Measurements from ENCODE around the gene ULK4.

Gene ULK4

GRCh38 chr3:41241800-41242571 lies 719.9 kb downstream of the ULK4 start:
- Histone ChIP-seq H3K79me2 (ENCODE audit: control insufficient read depth, low read length) (no peaks in the 10 kb centered on the region), H3K9me3 (ENCODE audit: control insufficient read depth, insufficient read depth, low read length) (no peaks in the 10 kb centered on the region), H3K36me3 (ENCODE audit: control insufficient read depth, low read length) (peaks cover 40% of the 10 kb centered on the region), H3K4me2 (ENCODE audit: low read length) (no peak overlapping the region), H3F3A (ENCODE audit: control insufficient read depth, insufficient read depth) (no peaks in the 10 kb centered on the region), H3K27ac (ENCODE audit: low read depth, low read length) (no peak overlapping the region), H4K20me1 (ENCODE audit: control insufficient read depth, insufficient read depth, low read depth, low read length) (0 out of 2 replicates have a peak, but pooled peaks cover 8% of the 10 kb centered on the region), H3K9me2 (replicated peaks; ENCODE audit: control insufficient read depth, low read length) (no peaks in the 10 kb centered on the region), H3K4me3 (ENCODE audit: low read length) (no peak overlapping the region), H3K4me1 (ENCODE audit: control insufficient read depth, low read length) (peaks cover 6% of the 10 kb centered on the region), H3K27me3 (ENCODE audit: control insufficient read depth, low read length) (no peaks in the 10 kb centered on the region)
- TF ChIP-seq, protein P1, sequence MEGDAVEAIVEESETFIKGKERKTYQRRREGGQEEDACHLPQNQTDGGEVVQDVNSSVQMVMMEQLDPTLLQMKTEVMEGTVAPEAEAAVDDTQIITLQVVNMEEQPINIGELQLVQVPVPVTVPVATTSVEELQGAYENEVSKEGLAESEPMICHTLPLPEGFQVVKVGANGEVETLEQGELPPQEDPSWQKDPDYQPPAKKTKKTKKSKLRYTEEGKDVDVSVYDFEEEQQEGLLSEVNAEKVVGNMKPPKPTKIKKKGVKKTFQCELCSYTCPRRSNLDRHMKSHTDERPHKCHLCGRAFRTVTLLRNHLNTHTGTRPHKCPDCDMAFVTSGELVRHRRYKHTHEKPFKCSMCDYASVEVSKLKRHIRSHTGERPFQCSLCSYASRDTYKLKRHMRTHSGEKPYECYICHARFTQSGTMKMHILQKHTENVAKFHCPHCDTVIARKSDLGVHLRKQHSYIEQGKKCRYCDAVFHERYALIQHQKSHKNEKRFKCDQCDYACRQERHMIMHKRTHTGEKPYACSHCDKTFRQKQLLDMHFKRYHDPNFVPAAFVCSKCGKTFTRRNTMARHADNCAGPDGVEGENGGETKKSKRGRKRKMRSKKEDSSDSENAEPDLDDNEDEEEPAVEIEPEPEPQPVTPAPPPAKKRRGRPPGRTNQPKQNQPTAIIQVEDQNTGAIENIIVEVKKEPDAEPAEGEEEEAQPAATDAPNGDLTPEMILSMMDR (IDR thresholded peaks at IDR 0.05; ENCODE audit: low read depth, low read length, poor library complexity, severe bottlenecking), result no peak
- TF ChIP-seq EZH2phosphoT487 (IDR thresholded peaks at IDR 0.05; ENCODE audit: borderline replicate concordance, low read length), result no peak

- Histone ChIP-seq H3K9me2 (replicated peaks; ENCODE audit: control insufficient read depth, low read length) (no peaks in the 10 kb centered on the region), H3K27me3 (ENCODE audit: control insufficient read depth, low read length) (no peaks in the 10 kb centered on the region), H3K27ac (ENCODE audit: low read depth, low read length) (no peak overlapping the region), H3K4me1 (ENCODE audit: control insufficient read depth, low read length) (no peaks in the 10 kb centered on the region), H3F3A (ENCODE audit: control insufficient read depth, insufficient read depth) (no peaks in the 10 kb centered on the region), H4K20me1 (ENCODE audit: control insufficient read depth, insufficient read depth, low read depth, low read length) (0 out of 2 replicates have a peak, but pooled peaks cover 8% of the 10 kb centered on the region), H3K4me3 (ENCODE audit: low read length) (no peak overlapping the region), H3K9me3 (ENCODE audit: control insufficient read depth, insufficient read depth, low read length) (no peaks in the 10 kb centered on the region), H3K36me3 (ENCODE audit: control insufficient read depth, low read length) (peaks cover 48% of the 10 kb centered on the region), H3K4me2 (ENCODE audit: low read length) (no peak overlapping the region), H3K79me2 (ENCODE audit: control insufficient read depth, low read length) (no peaks in the 10 kb centered on the region)
- TF ChIP-seq EZH2phosphoT487 (IDR thresholded peaks at IDR 0.05; ENCODE audit: borderline replicate concordance, low read length), result no peak
- TF ChIP-seq, protein P1 (IDR thresholded peaks at IDR 0.05; ENCODE audit: low read depth, low read length, poor library complexity, severe bottlenecking), result no peak
These were observed 720.7 kb downstream of the ULK4 start for GRCh38 chr3:41241161-41241560.

DNA sequence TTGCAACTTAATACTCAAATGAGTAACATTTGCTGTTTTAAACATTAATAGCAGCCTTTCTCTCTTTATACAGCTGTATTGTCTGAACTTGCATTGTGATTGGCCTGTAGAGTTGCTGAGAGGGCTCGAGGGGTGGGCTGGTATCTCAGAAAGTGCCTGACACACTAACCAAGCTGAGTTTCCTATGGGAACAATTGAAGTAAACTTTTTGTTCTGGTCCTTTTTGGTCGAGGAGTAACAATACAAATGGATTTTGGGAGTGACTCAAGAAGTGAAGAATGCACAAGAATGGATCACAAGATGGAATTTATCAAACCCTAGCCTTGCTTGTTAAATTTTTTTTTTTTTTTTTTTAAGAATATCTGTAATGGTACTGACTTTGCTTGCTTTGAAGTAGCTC lies 722.3 kb downstream of the ULK4 start:
- Histone ChIP-seq H3K79me2 (ENCODE audit: control insufficient read depth, low read length) (no peaks in the 10 kb centered on the region), H4K20me1 (ENCODE audit: control insufficient read depth, insufficient read depth, low read depth, low read length) (0 out of 2 replicates have a peak, but pooled peaks cover 8% of the 10 kb centered on the region), H3K27ac (ENCODE audit: low read depth, low read length) (no peak overlapping the region), H3K27me3 (ENCODE audit: control insufficient read depth, low read length) (no peaks in the 10 kb centered on the region), H3K4me2 (ENCODE audit: low read length) (no peak overlapping the region), H3K4me3 (ENCODE audit: low read length) (no peak overlapping the region), H3K36me3 (ENCODE audit: control insufficient read depth, low read length) (peaks cover 64% of the 10 kb centered on the region), H3K4me1 (ENCODE audit: control insufficient read depth, low read length) (no peaks in the 10 kb centered on the region), H3K9me3 (ENCODE audit: control insufficient read depth, insufficient read depth, low read length) (no peaks in the 10 kb centered on the region), H3K9me2 (replicated peaks; ENCODE audit: control insufficient read depth, low read length) (no peaks in the 10 kb centered on the region), H3F3A (ENCODE audit: control insufficient read depth, insufficient read depth) (no peaks in the 10 kb centered on the region)
- TF ChIP-seq, protein P1 (IDR thresholded peaks at IDR 0.05; ENCODE audit: low read depth, low read length, poor library complexity, severe bottlenecking), result no peak
- TF ChIP-seq EZH2phosphoT487 (IDR thresholded peaks at IDR 0.05; ENCODE audit: borderline replicate concordance, low read length), result no peak

Measured in DOHH2 (cell line).